NCI-H1694 treated with DMSO at 0.1 percent for 48 hours (cell line): ENCODE results near the gene REN.

Experiments
- DNase-seq: peaks from one replicate; lab custom pipeline; 2025; lab: John Stamatoyannopoulos, UW

The REN gene

DNA sequence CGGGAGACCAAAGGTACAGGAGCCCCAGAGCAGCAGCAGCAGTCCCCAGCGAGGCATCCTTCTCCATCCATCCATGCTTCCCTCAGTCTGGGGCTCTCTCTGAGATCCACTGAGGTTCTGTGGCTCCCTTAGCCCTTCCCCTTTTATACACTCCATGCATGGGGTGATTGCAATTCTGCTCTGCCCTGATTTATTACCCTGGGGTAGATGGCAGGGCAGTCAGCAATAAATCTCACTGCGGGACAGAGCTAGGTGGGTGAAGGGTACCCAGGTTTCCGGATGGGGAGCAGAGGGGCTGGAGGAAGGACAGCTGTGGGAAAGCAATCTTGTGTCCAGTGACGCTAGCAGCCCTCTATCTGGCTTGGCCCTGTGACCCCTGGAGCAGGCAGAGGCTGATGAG is at the start of gene REN:
TSS of gene REN (minus strand) at position 119 of the 400 bp plus-strand sequence. CDS start at position 75, 44 bp downstream.
- DNase-seq: no peak

DNA sequence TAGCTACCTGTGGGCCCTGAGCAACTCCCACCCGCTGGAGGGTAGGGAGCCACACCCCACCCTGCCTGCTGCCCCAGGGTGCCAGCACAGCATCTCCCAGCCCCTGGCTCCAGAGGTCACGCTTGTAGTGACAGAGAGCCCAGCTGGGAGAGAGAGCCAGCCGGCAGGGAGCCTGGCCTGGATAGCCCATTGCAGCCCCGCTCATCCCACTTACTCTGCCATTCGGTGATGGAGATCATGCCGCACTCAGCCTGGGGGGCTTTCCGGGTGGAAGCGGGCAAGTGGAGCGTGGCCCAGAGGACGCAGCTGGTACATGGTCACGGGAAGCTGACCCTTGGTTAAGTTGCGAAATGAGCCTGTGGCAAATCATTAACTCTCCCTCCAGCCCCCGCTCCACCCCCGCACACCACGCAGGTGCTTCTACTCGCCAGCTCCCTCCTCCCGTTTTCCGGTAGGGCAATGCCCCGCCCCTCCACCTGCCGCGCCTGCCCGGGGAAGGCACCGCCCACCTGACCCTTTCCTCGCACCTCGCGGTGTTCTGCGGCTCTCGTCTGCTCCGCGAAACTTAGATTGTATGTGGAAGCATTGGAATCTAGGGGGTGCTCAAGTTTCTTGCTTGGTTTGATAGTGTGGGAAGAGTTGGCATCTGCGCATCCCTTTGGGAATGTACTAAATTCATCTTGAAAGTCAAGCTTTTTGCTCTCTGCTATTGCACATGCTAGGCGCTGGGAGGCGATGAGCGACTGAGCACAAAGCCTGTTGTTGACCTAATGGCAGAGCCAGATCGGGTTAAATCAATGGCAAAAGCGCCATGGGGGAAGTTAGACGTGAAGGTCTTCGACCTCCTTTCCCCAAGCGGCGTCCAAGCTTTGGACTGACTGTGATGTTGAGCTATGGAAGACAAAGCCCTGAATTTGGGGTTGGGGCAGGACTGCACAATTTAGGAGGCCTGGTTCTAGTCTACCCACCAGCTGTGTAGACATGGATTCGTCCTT is 47.8 kb upstream of the REN start, which contains the start of gene GOLT1A:
TSS of gene GOLT1A (minus strand) at position 321 of the 995 bp plus-strand sequence. CDS start at position 239, 82 bp downstream.
- peak; percentile 33 for DNase-seq

DNA sequence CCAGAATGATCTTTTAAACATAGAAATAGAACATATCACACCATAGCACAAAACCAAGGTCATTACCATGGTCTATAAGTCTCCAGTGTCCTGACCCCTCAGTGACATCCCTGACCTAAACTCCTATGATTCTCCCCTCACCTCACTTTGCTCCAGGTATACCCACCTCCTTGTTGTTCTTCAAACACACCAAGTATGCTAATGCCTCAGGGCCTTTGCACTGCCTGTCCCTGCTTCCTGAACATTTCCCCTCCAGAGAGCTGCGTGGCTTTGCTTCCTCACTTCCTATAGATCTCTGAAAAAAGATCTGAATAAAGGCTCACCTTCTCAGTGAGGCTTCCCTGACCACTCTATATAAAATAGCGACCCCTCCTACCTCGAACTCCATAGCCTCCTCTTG is 46.6 kb upstream of the REN start:
- no peak for DNase-seq

DNA sequence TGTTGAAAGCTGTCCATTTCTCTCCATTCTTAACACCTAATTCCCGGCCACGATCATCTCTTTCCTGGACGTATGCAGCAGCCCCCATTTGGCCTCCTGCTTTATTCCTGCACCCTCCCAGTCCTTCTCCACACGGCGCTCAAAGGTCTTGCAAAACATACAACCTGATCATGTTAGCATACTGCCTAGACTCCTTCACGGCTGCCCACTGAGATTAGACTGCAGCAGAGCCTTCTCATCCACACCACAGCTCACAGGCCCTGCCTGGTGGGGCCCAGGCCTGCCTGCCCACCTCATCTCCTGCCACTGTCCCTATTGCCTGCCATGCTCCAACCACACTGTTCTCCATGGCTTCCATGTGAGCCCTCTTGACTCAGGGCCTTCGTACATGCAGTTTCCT is 44.9 kb upstream of the REN start:
- DNase-seq: no peak

DNA sequence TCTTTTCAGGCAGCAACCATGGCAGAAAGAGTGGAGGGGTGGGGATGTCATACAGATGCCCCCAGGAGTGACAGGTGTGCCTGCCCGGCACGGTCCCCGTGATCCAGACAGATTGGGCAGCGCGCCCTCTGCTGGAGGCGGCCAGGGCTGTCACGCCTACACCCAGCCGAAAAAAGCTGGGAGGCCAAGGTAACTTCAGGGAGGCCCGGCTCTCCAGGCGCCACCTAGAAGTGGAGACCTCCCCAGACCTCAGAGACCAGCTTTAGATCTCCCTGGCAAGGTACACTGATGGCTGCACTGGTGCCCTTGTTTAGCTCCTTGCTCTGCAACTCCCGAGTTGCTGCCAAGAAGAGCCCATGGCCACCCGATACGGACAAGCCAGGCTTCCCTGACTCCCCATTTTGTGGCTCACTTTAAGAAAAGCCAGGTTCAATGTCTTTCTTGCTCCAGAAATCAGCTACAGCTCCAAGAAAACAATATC is 41.0 kb upstream of the REN start:
- no peak for DNase-seq

DNA sequence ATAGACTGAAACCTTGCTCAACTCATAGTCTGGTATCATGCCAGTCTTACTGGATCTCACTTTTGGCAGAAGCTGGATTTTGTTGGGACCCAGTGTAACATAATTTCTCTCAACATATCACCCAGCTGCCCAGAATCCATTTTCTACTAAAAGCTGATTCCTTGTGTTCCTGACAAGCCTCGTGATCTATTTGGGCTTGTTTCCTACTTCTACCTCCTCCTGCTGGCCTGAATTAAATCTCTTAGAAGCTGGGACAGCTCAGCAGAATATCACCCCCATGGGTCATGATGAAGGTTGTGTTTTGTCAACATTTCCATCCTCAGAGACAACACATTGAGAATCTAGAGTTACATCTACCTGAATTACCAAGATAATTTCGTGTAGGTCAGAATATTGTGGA is 40.0 kb upstream of the REN start:
- no peak for DNase-seq

DNA sequence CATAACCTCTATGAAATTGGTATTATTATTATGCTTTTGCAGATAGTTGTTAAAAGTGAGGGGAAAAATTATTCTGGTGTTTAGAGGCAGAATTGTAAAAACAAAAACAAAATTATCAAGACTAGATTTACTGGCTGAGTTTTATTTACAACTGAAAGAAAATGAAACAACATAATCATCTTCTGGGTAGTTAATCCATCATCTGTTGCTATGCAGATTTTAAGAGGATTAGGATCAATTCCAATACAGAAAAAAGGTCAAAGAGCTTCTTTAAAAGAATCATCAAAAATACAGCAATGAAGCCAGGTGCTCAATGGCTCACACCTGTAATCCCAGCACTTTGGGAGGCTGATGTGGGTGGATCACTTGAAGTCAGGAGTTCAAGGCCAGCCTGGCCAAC is 39.3 kb upstream of the REN start:
- no peak for DNase-seq

DNA sequence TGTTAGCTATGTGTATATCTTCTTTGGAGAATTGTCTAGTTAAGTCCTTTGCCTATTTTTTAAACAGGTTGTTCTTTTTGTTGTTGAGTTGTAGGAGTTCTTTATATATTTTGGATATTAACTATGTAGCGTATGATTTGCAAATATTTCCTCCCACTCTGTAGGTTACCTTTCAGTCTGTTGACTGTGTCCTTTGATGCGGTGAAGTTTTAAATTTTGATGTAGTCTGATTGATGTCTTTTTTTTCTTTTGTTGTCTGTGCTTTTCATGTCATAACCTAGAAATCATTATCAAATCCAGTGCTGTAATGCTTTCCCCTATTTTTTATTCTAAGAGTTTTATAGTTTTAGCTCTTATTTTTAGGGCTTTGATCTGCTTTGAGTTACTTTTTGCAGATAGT is 38.8 kb upstream of the REN start:
- DNase-seq: no peak

DNA sequence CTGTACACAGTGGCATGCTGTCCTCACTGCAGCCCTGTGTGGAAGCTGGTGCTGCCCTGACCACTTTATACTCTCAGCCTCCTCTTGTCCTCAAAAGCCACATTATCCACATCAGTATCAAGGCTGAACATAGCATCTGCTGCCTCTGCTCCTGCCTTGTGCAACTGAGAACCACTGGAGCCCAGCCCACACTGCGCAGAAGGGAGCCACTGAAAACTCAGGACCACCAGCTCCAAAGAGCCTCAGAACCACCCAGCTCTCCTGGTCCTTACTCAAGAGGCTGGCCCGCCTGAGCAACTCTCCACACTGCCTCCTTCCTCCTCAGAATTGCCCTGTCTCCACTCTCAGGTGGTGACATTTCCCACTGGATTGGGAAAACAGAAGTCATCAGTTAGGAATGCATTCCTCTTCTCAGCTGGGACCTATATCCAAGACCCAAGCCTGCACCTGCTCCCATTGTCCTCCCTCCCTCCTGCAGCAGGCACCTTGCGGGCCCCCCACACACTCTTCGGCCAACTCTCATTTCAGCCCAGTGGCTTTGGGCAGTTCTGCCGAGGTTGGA is 37.1 kb upstream of the REN start:
- DNase-seq: no peak

DNA sequence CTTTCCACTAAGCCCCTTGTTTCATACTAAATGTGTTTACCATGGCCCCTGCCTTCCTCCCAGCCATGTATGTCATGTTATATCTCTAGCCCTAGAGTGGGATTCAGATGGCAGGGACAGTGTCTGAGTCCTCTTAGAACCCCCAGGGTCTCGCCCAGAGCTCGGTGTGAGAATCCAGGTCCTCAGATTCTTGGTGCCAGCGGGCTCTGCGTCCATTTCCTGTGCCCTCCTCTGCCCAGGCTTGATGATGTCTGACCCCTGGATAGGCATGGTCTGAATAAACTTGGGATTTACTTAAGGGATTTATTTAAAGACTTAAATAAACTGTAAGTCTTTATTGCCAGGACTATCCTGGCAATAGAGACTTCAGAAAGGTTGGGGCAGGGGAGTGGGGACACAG is 36.3 kb upstream of the REN start:
- no peak for DNase-seq

DNA sequence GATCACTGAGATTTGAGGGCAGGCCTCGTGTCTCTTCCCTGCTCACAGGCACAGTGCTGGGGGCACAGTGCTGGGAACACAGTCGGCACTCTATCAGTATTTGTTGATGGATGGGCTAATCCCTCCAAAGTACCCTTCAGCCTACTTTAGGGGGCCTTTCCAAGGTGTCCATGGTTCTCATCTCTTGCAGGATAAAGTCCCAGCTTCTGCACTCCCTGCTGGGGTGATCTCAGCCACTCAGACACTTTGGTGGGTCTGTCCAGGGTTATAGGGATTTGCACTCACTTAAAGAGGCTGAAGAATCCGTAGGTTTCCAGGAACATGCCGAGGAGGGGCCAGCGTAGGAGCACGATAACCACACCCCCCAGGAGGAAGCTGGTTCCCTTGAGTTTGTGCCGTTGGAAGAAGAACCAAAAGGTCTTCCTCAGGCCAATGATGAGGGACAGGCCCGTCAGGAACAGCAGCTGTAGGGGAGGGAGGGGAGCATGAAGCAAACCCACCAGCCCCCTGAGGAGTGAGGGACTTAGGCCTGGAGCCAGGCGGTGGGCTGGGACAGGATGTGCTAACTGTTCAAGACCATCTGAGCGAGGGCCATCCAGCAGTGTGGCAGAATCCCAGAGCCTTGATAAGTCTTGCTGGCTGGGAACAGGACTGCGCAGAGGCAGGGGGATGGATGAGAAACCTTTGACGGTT is 35.4 kb upstream of the REN start:
- no peak for DNase-seq

DNA sequence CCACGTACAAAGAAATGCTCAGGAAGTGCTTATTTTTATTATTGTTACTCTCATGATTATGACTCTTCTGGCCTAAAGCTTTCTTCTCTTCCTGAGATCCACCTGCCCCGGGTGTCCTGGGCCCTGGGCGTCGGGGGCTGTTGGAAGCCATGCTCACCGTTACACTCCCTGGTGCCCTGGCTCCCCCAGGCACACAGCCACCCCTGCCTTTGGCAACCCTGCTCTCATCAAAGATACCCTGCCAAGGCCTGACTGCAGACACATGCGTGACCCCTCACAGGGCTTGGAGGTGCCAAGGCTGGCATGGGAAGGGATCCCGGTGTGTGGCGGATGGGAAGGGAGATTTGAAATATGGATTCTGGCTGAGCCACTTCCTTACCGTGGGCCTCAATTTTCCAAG is 33.4 kb upstream of the REN start:
- no peak for DNase-seq

DNA sequence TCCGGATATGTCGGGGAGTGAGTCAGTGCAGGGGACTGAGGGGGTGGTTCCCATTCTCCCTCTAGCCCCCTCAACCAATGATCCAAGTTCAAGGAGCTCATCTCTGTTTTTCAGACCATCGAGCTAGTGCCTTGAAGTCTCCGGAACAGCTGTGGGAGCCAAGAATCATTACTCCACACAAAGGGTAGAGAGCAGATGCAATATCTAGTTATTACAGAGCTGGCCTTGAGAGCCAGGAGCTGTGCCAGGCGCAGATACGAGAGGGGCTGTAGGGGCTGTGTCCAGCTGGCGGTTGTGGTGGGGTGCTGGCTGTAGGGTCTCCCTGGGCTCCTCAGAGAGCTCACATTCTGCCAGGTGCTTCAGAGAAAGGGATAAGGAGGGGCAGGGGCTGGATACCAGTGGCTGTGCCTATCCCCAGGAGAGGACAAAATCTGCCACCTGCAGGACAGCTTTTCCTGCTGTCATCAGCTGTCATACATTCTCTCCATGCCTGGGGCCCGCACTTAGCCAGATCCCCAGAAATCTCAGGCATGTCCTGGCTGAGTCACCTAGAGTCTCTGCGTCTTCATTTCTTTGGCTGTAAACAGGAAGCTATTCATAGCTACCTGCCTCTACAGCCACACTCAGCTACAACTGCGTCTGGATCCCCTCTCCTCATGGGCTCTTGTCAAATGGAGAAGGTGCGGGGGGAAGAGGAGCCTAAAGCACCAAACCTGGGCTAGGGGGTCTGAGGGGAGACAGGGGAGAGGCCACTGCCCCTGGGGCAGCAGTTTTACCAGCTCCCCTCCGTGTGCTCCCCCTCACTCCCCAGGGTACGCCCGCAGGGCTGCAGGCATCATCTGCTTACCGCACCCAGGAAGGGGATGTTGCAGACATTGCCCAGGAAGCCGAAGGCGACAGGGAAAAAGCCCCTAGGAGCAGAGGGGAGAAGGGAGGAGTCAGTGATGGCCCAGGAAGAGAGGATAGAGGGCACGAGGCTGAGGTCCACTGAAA is 32.5 kb upstream of the REN start:
- no peak for DNase-seq

DNA sequence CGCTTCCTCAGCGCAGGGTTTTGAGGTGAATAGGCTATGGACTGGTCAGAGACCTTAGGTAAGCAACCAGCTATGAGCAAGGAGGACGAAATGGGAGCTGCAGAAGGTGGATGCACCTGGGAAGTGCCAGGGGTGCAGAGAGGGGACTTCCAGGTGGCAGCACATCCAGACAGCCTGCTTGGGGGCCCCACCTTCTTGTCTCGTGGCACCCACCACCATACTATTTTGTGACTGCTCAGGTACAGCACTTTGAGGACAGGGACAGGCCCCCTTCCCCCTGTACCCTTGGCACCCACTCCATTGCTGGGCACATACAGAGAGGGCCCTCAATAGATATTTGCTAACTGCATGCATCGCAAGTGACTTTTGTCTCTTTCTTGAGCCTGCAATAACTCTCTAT is 30.9 kb upstream of the REN start:
- DNase-seq: no peak

DNA sequence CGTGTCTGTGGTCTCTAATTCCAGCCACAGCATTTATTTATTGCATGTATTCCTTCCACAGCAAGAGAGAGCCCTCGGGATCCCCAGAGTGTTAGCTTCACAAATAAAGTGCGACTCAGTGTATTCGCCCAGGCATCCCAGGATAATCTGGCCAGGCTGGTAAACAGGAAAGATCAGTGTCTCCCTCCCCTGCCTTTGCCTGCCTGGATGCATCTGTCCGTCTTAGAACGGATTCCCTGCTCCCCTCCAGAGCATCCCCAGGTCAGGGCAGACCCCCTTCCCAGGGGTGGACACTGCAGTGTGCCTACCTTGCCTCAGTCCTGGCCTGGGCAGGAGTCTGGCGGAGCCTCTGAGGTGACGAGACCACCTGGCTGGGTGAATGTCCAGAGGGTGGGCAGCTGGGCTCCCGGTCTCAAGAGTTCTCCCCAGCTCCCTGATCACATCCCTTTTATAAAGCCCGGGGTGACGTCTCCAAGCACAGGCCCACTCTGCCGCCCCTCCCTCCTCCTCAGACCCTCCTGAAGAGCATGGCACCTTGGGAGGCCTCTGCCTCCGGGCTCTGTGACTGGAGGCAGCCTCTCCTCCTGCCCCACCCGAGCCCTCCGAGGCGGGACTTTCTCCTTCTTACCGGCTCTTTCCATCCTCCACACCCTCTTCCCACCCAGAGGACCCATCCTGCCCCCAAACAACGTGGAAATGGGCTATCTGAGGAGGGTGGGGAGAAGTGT is 30.1 kb upstream of the REN start, which contains the start of gene KISS1:
TSS of gene KISS1 (minus strand) at position 424 of the 728 bp plus-strand sequence. CDS start 3,615 bp downstream, outside the sequence.
- no peak for DNase-seq

DNA sequence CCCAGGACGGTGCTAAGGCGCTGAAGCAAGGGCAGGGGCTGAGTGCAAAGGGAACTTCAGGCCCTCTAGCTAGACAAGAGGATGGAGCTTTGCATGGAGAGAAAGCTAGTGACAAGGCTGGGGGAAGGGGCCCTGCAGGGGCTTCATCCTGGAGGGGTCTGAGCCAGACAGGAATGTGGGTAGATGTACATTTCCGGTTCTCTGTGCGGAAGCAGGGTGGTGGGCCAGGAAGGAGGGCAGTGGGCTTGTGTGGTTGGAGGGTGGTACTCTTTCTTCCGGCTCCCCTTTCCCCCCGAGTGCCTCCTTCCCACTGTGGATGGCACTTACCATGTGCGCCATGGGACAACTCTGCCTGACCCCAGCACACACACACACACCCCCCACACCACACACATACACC is 28.6 kb upstream of the REN start:
- no peak for DNase-seq

DNA sequence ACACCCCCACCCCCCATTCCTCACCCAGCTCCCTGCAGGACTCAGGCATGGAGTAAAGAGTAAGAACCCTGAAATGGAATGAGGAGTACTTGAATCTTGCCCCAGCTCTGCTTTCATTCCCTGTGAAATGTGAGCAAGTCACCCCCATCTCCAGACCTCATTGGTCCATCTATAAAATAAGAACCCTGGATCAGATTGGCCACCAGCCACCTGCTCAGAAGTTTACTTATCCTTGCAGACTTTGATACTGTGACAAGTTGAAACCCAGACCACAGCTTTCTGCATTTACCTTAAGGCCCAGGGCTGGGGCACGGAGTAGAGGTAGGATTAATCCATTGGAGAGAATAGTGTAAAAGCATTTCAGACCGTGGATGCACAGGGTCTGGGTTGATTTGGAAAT is 27.9 kb upstream of the REN start:
- DNase-seq: no peak

DNA sequence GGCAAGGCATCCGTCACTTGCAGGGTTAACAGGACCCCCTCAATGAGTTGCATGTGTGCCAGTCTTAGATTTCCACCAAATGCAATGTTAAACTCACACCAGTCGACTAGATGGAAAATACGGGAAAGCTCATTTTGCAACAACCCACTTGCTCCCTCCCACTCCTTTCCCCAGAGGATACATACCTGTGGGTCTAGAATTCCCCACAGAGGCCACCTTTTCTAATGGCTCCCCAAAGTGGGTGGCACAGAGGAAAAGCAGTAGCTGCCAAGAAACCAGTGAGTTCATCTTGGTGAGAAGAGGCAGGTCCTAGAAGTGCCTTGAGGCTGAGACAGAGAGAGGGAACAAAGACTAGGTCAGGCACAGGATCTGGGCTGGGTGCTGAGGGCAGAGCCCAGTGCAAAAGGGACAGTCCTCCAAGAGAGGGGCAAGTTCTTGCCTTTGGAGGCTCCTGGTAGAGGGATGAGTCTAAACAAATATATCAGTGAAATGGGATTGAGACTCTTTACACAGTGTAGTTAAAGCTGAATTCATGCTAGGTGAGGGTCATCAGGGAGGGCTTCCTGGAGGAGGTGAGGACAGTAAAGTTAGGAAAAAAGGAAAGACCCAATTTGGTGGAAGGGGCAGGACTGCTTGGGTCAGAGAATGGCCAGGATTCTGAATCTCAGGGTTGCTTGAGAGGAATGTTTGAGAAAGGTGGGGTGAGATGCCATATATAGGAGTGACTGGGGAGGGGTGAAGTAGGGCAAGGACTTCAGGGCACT is 26.6 kb upstream of the REN start:
- DNase-seq: no peak

DNA sequence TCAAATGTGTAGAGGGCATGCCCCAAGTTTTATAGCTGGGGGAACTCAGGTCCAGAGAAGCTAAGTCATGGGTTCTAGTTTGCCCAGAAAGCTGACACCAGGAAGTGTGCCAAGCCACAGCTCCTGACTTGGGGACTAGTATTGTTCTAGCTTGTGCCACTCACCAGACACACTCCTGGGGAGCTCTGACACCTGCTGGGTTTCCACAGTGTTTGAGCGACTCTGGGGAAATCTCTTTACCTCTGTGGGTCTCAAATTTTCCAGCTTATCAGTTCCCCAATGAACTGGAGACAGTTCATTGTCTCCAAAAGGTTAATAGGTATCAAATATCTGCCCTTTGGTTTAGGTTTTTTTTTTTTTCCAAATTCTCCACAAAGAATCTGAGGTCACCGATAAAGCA is 25.9 kb upstream of the REN start:
- no peak for DNase-seq

DNA sequence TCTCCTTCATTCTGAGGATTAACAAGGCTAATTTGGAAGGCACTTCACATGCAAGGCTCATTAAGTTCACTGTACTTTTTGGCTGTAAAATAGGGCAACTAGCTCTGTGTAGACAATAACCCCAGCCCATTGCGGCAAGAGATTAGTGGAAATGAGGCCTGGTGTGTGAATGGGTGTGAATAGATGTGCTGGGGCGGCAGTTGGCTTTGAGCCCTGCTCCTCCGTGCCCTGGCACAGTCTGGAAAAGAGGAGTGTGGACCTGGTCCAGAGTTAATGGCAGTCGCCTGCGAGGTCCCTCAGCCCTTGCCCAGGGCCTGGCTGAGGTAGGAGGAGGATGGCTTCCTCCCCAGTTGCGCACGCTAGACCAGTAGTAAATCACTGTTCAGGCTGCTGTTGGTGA is 25.3 kb upstream of the REN start:
- DNase-seq: no peak
